H1 (cell line): ENCODE data around the gene TMEM72. TPM values are rescaled to one million over a fixed set of nuclear protein-coding genes. Genes with fewer than 3 reads are reported as not detected.

Experiments used
- CTCF ChIA-PET: fragments of 300-600 bp; sonication (Branson Sonifier 250); formaldehyde crosslinking; loops from one replicate; lab custom pipeline; 2021; ENCODE audit not compliant: partially characterized antibody; lab: Charles Lee
- POLR2A ChIA-PET: fragments of 300-600 bp; sonication (Branson Sonifier 250); formaldehyde crosslinking; loops from one replicate; lab custom pipeline; 2021; ENCODE audit warnings: inconsistent platforms; ENCODE audit not compliant: partially characterized antibody; lab: Charles Lee
- DNase-seq, 2 experiments: peaks; one replicate each; pipeline versions ENCODE4 v3.0.0 to v3.0.0-alpha.2; 2010 to 2022; ENCODE audit warnings: low spot score in 2 of 2, low read depth in 1 of 2, mixed read lengths in 1 of 2
- FAIRE-seq: peaks from 2 replicates; lab custom pipeline; 2011; peaks lifted over from hg19 to GRCh38; lab: Jason Lieb, UNC
- H2AFZ ChIP-seq: 2 replicates; pipeline ENCODE4 v1.8.1; 2012; ENCODE audit warnings: low read length, inconsistent platforms
- H2AK5ac ChIP-seq: 2 replicates; pipeline ENCODE4 v1.6.1; 2013; ENCODE audit warnings: low read depth, low read length
- H2BK120ac ChIP-seq: replicated peaks from 2 replicates; pipeline ENCODE3; 2013; ENCODE audit warnings: low read depth, low read length, inconsistent platforms
- H2BK12ac ChIP-seq: 2 replicates; pipeline ENCODE4 v1.6.1; 2013; ENCODE audit warnings: low read depth, low read length
- H2BK15ac ChIP-seq: 2 replicates; pipeline ENCODE4 v1.6.1; 2013; ENCODE audit warnings: low read length
- H2BK20ac ChIP-seq: 2 replicates; pipeline ENCODE4 v1.6.1; 2013; ENCODE audit warnings: low read length
- H2BK5ac ChIP-seq: 2 replicates; pipeline ENCODE4 v1.6.1; 2013; ENCODE audit warnings: low read depth, low read length
- H3K14ac ChIP-seq: 2 replicates; pipeline ENCODE4 v1.6.1; 2013; ENCODE audit warnings: inconsistent platforms; ENCODE audit not compliant: insufficient read length
- H3K18ac ChIP-seq: 2 replicates; pipeline ENCODE4 v1.6.1; 2013; ENCODE audit warnings: low read length; ENCODE audit errors: extremely low read depth
- H3K23ac ChIP-seq: 2 replicates; pipeline ENCODE4 v1.6.1; 2013; ENCODE audit warnings: inconsistent platforms; ENCODE audit not compliant: insufficient read length
- H3K23me2 ChIP-seq: 2 replicates; pipeline ENCODE4 v1.6.1; 2013; ENCODE audit warnings: low read depth, low read length
- H3K27ac ChIP-seq: 2 replicates; pipeline ENCODE4 v1.6.1; 2011; ENCODE audit warnings: low read depth, low read length, inconsistent platforms
- H3K27me3 ChIP-seq, 4 experiments: replicated peaks in 1 of 4; 1 replicate in 1 of 4; 2 replicates in 3 of 4; pipeline versions ENCODE4 v1.6.1 to v1.8.1; 2011 to 2013; ENCODE audit warnings: low read length in 3 of 4, mild to moderate bottlenecking in 3 of 4, inconsistent platforms in 2 of 4, mixed read lengths in 2 of 4, moderate library complexity in 1 of 4; ENCODE audit not compliant: control insufficient read depth in 3 of 4, insufficient read depth in 3 of 4; ENCODE audit errors: extremely low read depth in 1 of 4
- H3K36me3 ChIP-seq, 4 experiments: 2 replicates each; pipeline versions ENCODE4 v1.6.1 to v1.8.1; 2011 to 2013; ENCODE audit warnings: mild to moderate bottlenecking in 4 of 4, low read length in 3 of 4, moderate library complexity in 2 of 4, control low read depth in 1 of 4, inconsistent platforms in 1 of 4; ENCODE audit not compliant: insufficient read depth in 4 of 4, control insufficient read depth in 2 of 4
- H3K4ac ChIP-seq: replicated peaks from 2 replicates; pipeline ENCODE3; 2013; ENCODE audit warnings: low read length, low read depth, mixed read lengths, inconsistent platforms; ENCODE audit not compliant: insufficient read length
- H3K4me1 ChIP-seq, 4 experiments: replicated peaks in 1 of 4; 1 replicate in 1 of 4; 2 replicates in 3 of 4; pipeline versions ENCODE4 v1.6.1 to v1.8.1; 2011 to 2013; ENCODE audit warnings: low read length in 3 of 4, inconsistent platforms in 2 of 4, mixed read lengths in 1 of 4; ENCODE audit not compliant: insufficient read depth in 4 of 4, control insufficient read depth in 3 of 4
- H3K4me2 ChIP-seq, 2 experiments: 2 replicates each; pipeline versions ENCODE4 v1.6.1 to v1.8.1; 2011 to 2013; ENCODE audit warnings: low read depth in 2 of 2, low read length in 2 of 2, control low read depth in 1 of 2, inconsistent platforms in 1 of 2, mild to moderate bottlenecking in 1 of 2; ENCODE audit not compliant: insufficient read depth in 1 of 2
- H3K4me3 ChIP-seq, 4 experiments: fragments of 200-600, 300-600 bp in 1 of 4; sonication (generic), shearing (Covaris generic), sonication (Bioruptor Twin) in 1 of 4; 2 replicates each; pipeline versions ENCODE4 v1.5.1 to v1.8.1; 2011 to 2016; ENCODE audit warnings: low read length in 4 of 4, low read depth in 3 of 4, control low read depth in 2 of 4, inconsistent platforms in 2 of 4, mild to moderate bottlenecking in 2 of 4, mixed read lengths in 1 of 4, moderate library complexity in 1 of 4; ENCODE audit not compliant: insufficient read depth in 2 of 4; ENCODE audit errors: extremely low read depth in 1 of 4
- H3K56ac ChIP-seq: replicated peaks from 2 replicates; pipeline ENCODE3; 2013; ENCODE audit warnings: low read depth, mild to moderate bottlenecking, mixed read lengths, low read length, inconsistent platforms; ENCODE audit not compliant: insufficient read length
- H3K79me1 ChIP-seq: 2 replicates; pipeline ENCODE4 v1.6.1; 2013; ENCODE audit warnings: low read depth, low read length, control low read depth
- H3K79me2 ChIP-seq, 2 experiments: 2 replicates each; pipeline versions ENCODE4 v1.6.1 to v1.8.1; 2012 to 2013; ENCODE audit warnings: low read length in 2 of 2, mild to moderate bottlenecking in 2 of 2, inconsistent platforms in 1 of 2; ENCODE audit not compliant: insufficient read depth in 2 of 2, control insufficient read depth in 1 of 2
- H3K9ac ChIP-seq, 4 experiments: replicated peaks in 1 of 4; 1 replicate in 1 of 4; 2 replicates in 3 of 4; pipeline versions ENCODE4 v1.6.1 to v1.8.1; 2011 to 2013; ENCODE audit warnings: low read depth in 3 of 4, low read length in 3 of 4, control low read depth in 2 of 4, mild to moderate bottlenecking in 2 of 4, moderate library complexity in 2 of 4, inconsistent platforms in 1 of 4; ENCODE audit errors: extremely low read depth in 1 of 4
- H3K9me3 ChIP-seq, 2 experiments: 2 replicates each; pipeline versions ENCODE4 v1.6.1 to v1.8.1; 2012 to 2013; ENCODE audit warnings: mild to moderate bottlenecking in 2 of 2, moderate library complexity in 2 of 2, control low read depth in 1 of 2, inconsistent platforms in 1 of 2, low read depth in 1 of 2, low read length in 1 of 2, mixed read lengths in 1 of 2; ENCODE audit not compliant: insufficient read depth in 2 of 2
- H4K20me1 ChIP-seq, 2 experiments: replicated peaks in 1 of 2; 2 replicates each; pipeline versions ENCODE3 to v1.8.1; 2011 to 2013; ENCODE audit warnings: inconsistent platforms in 2 of 2, low read length in 2 of 2, mild to moderate bottlenecking in 1 of 2; ENCODE audit not compliant: insufficient read depth in 2 of 2, control insufficient read depth in 1 of 2
- H4K5ac ChIP-seq: 2 replicates; pipeline ENCODE4 v1.6.1; 2013; ENCODE audit warnings: low read length, low read depth, mixed read lengths, inconsistent platforms; ENCODE audit not compliant: insufficient read length
- H4K8ac ChIP-seq: 2 replicates; pipeline ENCODE4 v1.8.0; 2013; ENCODE audit warnings: mild to moderate bottlenecking, moderate library complexity, low read length, inconsistent platforms; ENCODE audit not compliant: insufficient read depth; ENCODE audit errors: extremely low read depth
- H4K91ac ChIP-seq: replicated peaks from 2 replicates; pipeline ENCODE3; 2013; ENCODE audit warnings: low read length, mixed read lengths, inconsistent platforms; ENCODE audit not compliant: insufficient read length
- CTCF ChIP-seq, 3 experiments: IDR thresholded peaks; 1 replicate in 2 of 3; 2 replicates in 1 of 3; pipeline versions ENCODE4 v1.5.1 to v1.6.1; 2011; ENCODE audit warnings: low read length in 3 of 3, mild to moderate bottlenecking in 3 of 3, inconsistent platforms in 2 of 3, low read depth in 1 of 3, moderate library complexity in 1 of 3; ENCODE audit not compliant: insufficient read depth in 1 of 3; ENCODE audit errors: control extremely low read depth in 1 of 3
- FOSL1 ChIP-seq: IDR thresholded peaks from 2 replicates; pipeline ENCODE4 v1.6.1; 2011; ENCODE audit warnings: mild to moderate bottlenecking, low read depth, low read length, moderate library complexity; ENCODE audit not compliant: insufficient read depth
- GABPA ChIP-seq: IDR thresholded peaks from 2 replicates; pipeline ENCODE4 v1.6.1; 2011; ENCODE audit warnings: mild to moderate bottlenecking, low read length, moderate library complexity, borderline replicate concordance; ENCODE audit not compliant: insufficient read depth
- GTF2F1 ChIP-seq: IDR thresholded peaks from 2 replicates; pipeline ENCODE4 v1.6.1; 2012; ENCODE audit warnings: low read depth, low read length, improper control_type of control experiment, borderline replicate concordance
- KDM5A ChIP-seq: fragments of 200-600 bp; IDR thresholded peaks from 2 replicates; pipeline ENCODE4 v1.7.1; 2012; ENCODE audit warnings: mild to moderate bottlenecking, low read length, inconsistent platforms, mixed read lengths
- SIN3A ChIP-seq, 2 experiments: IDR thresholded peaks in 1 of 2; conservative IDR thresholded peaks in 1 of 2; 2 replicates each; pipeline ENCODE4 v1.6.1; 2011 to 2012; ENCODE audit warnings: low read length in 2 of 2, improper control_type of control experiment in 1 of 2, low read depth in 1 of 2, mild to moderate bottlenecking in 1 of 2
- SP1 ChIP-seq: IDR thresholded peaks from 2 replicates; pipeline ENCODE4 v1.6.1; 2011; ENCODE audit warnings: low read depth, low read length
- SP2 ChIP-seq: IDR thresholded peaks from 2 replicates; pipeline ENCODE4 v1.6.1; 2012; ENCODE audit warnings: mild to moderate bottlenecking, low read length, inconsistent platforms
- ZNF274 ChIP-seq: IDR thresholded peaks from 2 replicates; pipeline ENCODE4 v1.7.0; 2012; ENCODE audit warnings: low read length, borderline replicate concordance; ENCODE audit errors: extremely low read depth
- WGBS, 2 experiments: shearing (Covaris generic) in 1 of 2; methylation state at CpG; one replicate each; pipeline versions ENCODE4 v1.1.6 to v1.1.7; 2013 to 2015; ENCODE audit warnings: low lambda C conversion rate in 2 of 2, mixed read lengths in 2 of 2, inconsistent platforms in 1 of 2, low coverage in 1 of 2, missing lambda C conversion rate in 1 of 2; ENCODE audit not compliant: insufficient replicate concordance in 2 of 2, insufficient coverage in 1 of 2, insufficient read length in 1 of 2; ENCODE audit errors: extremely low coverage in 1 of 2, missing lambda C conversion rate in 1 of 2; 5-methylcytosine and 5-hydroxymethylcytosine counted together
- polyA plus RNA-seq, 7 experiments: library from polyadenylated mRNA; depleted of rRNA in 3 of 7; stranded (reverse) in 5 of 7; unstranded in 2 of 7; fragments of >200 nt in 5 of 7; fragments of 200-250 nt in 2 of 7; gene quantifications; 1 replicate in 5 of 7; 2 replicates in 1 of 7; 4 replicates in 1 of 7; pipeline versions ENCODE4 v1.2.1 to v1.2.3, GENCODE V29; 2011 to 2013; ENCODE audit warnings: missing spikeins in 2 of 7, mixed read lengths in 2 of 7
- total RNA-seq: library from RNA; stranded (reverse); fragmentation: NEBNext Ultra II Directional; extraction: Animal tissue kit (Norgen Biotek cat#: 25700); gene quantifications from 2 replicates; pipeline ENCODE4 v1.2.1, GENCODE V29; 2021

Gene TMEM72
- total and polyA plus RNA-seq, 2 of the 8 experiments (the other 6 are each of a cell fraction or from before 2014, with no cell fraction given), result not detected

GRCh38 chr10:44965651-44966097 lies 54.5 kb downstream of the TMEM72 start:
- FAIRE-seq (no peak), DNase-seq (peak in 1 of 2 experiments; percentile 40)
- H4K20me1 ChIP-seq, result peaks cover 0 to 2% of the 10 kb centered on the region in 2 experiments
- TF ChIP-seq SP1 (no peak), GTF2F1 (no peak), FOSL1 (no peak), SIN3A (conservative IDR thresholded peaks at IDR 0.05 in 1 of 2, IDR thresholded peaks at IDR 0.05 in 1 of 2; ENCODE audit: low read depth in 1 of 2, low read length in 2 of 2) (no peak), KDM5A (no peak), SP2 (no peak), ZNF274 (no peak), CTCF (IDR thresholded peaks at IDR 0.05; ENCODE audit: control extremely low read depth in 1 of 3, insufficient read depth in 1 of 3, low read depth in 1 of 3, low read length in 3 of 3) (no peak), GABPA (no peak)

More at GRCh38 chr10:44965651-44966097, 54.5 kb downstream of the TMEM72 start:
- no peak overlapping the region for H3K56ac ChIP-seq
- peak overlapping the region; percentile 38 for H2BK120ac ChIP-seq
- peak overlapping the region; percentile 95 for H2BK20ac ChIP-seq
- no peak overlapping the region for H3K27ac ChIP-seq
- no peak overlapping the region for H3K4ac ChIP-seq
- H3K79me2 ChIP-seq, result no peaks in the 10 kb centered on the region; a peak in 1 of 4 replicates
- H3K18ac ChIP-seq, result peak overlapping the region; percentile 83
- H2AFZ ChIP-seq, result no peak overlapping the region
- H3K4me3 ChIP-seq, result no peak overlapping the region
- POLR2A ChIA-PET, result interaction anchor here (0.9 to 2.8 kb wide), 8 partner anchors 8 to 35 kb away, joined by 3 to 11 read pairs (median 4); partner anchors contain the start of gene ZNF22
- H4K8ac ChIP-seq, result no peak overlapping the region
- H3K23ac ChIP-seq, result no peak overlapping the region
- H2BK12ac ChIP-seq, result peak overlapping the region; percentile 97; the same call in 1 of the 2 replicates
- peaks cover 3% of the 10 kb centered on the region; the same call in 1 of the 2 replicates for H3K23me2 ChIP-seq
- CTCF ChIA-PET, result interaction anchor here (0.5 to 11.2 kb wide), 13 partner anchors 8 to 567 kb away, joined by 3 to 143 read pairs (median 6); partner anchors contain the start of gene DEPP1
- no peak overlapping the region for H4K5ac ChIP-seq
- H3K9me3 ChIP-seq, result no peaks in the 10 kb centered on the region
- WGBS, 2 experiments, result 93% methylated on average over 6 of the region's 6 CpGs; no CpG with 5 or more reads in 1 of the 2 experiments
- peaks cover 0 to 6% (median 0%) of the 10 kb centered on the region in 4 experiments; a peak in 1 of 8 replicates for H3K36me3 ChIP-seq
- peaks cover 5% of the 10 kb centered on the region; the same call in 1 of the 2 replicates for H3K79me1 ChIP-seq
- H3K4me1 ChIP-seq, result peaks cover 20 to 42% (median 29%) of the 10 kb centered on the region in 4 experiments
- H3K14ac ChIP-seq, result no peak overlapping the region
- peak overlapping the region; percentile 63; the same call in 1 of the 2 replicates for H2BK15ac ChIP-seq
- peak overlapping the region; percentile 82 for H4K91ac ChIP-seq
- H2BK5ac ChIP-seq, result peak overlapping the region; percentile 94; the same call in 1 of the 2 replicates
- peak overlapping the region; percentile 94; the same call in 1 of the 2 replicates for H2AK5ac ChIP-seq
- no peak overlapping the region for H3K9ac ChIP-seq
- H3K4me2 ChIP-seq, result peak overlapping the region in 1 of 2 experiments; percentile 54; a peak in 2 of 4 replicates
- H3K27me3 ChIP-seq, result peaks cover 0 to under 1% (median 0%) of the 10 kb centered on the region in 4 experiments; a peak in 3 of 7 replicates
